ENCODE measurements around the gene TJP1. TPM values are rescaled to one million over a fixed set of nuclear protein-coding genes. Genes with fewer than 3 reads are reported as not detected.

The TJP1 gene
- total RNA-seq, 1 donor from 2014 or later: 159 TPM

- Mint-ChIP-seq H3K9me3 (peaks cover 26% of the 10 kb centered on the region), H3K27ac (no peak overlapping the region), H3K36me3 (peaks cover 19% of the 10 kb centered on the region), H3K4me1 (peaks cover 17% of the 10 kb centered on the region), H3K27me3 (ENCODE audit: low read depth) (no peaks in the 10 kb centered on the region), H3K4me3 (no peak overlapping the region)
- DNase-seq (ENCODE audit: low spot score in 2 of 2, unreplicated experiment in 2 of 2): no peak
- TF ChIP-seq, protein P1, sequence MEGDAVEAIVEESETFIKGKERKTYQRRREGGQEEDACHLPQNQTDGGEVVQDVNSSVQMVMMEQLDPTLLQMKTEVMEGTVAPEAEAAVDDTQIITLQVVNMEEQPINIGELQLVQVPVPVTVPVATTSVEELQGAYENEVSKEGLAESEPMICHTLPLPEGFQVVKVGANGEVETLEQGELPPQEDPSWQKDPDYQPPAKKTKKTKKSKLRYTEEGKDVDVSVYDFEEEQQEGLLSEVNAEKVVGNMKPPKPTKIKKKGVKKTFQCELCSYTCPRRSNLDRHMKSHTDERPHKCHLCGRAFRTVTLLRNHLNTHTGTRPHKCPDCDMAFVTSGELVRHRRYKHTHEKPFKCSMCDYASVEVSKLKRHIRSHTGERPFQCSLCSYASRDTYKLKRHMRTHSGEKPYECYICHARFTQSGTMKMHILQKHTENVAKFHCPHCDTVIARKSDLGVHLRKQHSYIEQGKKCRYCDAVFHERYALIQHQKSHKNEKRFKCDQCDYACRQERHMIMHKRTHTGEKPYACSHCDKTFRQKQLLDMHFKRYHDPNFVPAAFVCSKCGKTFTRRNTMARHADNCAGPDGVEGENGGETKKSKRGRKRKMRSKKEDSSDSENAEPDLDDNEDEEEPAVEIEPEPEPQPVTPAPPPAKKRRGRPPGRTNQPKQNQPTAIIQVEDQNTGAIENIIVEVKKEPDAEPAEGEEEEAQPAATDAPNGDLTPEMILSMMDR (IDR thresholded peaks at IDR 0.05; ENCODE audit: unreplicated experiment): no peak
Observed at GRCh38 chr15:29690765-29691475, 131.3 kb downstream of the TJP1 start.

DNA sequence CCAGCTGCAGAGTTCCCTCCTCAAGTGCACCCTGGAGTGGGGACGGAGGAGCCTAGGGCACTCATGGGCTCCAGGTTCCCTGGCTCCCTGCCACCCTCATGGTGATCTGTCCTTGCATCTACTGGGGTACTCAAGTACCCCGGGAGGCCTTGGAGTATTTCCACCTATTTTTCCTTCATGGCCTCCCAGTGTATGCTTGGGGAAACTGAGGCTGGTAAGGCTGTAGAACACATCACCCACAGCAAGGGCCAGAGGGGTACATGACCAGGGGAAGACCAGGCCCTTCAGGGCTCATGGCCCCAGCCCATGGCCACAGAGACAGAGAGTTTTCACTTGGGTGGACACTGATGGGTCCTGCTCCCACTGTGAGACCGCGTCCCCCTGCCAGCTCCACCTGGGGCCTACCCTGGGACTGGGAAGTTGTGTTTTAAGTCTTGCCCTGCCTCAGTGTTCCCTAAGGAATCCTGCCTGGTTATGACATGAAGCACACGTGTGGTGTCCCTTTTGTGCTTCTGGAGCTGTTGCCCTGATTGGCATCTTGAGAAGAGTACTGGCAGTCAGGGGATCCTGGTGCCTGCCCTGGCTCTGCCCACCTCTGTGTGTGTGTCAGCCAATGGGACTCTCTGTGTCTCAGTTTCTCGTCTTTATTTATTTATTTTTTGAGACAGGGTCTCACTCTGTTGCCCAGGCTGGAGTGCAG is 132.8 kb downstream of the TJP1 start:
- peaks cover 17% of the 10 kb centered on the region for H3K4me1 Mint-ChIP-seq
- peaks cover 14% of the 10 kb centered on the region for H3K9me3 Mint-ChIP-seq
- no peak overlapping the region for H3K4me3 Mint-ChIP-seq
- H3K36me3 Mint-ChIP-seq: peaks cover 9% of the 10 kb centered on the region
- TF ChIP-seq, protein P1 (IDR thresholded peaks at IDR 0.05; ENCODE audit: unreplicated experiment): no peak
- DNase-seq (ENCODE audit: low spot score in 2 of 2, unreplicated experiment in 2 of 2): no peak
- no peak overlapping the region for H3K27ac Mint-ChIP-seq
- no peaks in the 10 kb centered on the region for H3K27me3 Mint-ChIP-seq (ENCODE audit: low read depth)

DNA sequence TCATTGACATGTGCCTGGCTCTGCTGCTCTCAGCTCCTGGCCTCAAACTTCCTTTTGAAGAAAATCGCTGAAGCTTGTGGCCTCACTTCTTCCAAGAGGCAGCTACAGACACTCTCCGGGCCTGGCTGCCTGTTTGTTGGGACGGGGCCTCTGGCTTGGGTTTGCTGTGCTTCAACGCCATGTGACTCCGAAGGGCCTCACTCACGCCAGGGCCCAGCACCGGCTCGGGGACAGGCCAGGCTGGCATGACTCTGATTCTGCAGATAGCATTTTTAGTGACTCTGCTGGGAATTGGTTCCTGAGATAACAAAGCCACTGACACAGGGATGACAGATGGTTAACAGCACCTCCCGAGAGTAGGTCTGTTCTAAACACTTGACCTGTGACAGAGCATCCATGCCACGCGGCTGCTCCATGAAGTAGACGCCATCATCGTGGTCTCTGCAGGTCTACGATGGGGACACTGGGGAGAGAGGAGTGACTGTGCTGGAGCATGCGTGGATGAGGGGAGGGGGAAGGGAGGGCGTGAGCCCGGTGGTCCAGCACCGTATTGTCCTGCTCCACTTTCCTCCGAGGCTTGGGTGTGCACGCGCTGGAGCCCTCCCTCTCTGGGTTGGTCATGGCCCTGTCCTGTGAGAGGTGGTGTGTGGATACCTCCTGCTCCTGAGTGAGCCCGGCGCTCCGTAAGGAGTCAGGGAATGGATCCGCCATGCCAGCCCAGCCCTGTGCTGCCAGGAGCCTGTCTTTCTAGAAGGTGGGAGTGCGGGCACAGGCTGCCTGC is 133.6 kb downstream of the TJP1 start:
- TF ChIP-seq, protein P1 (IDR thresholded peaks at IDR 0.05; ENCODE audit: unreplicated experiment): no peak
- Mint-ChIP-seq H3K36me3 (peaks cover 4% of the 10 kb centered on the region), H3K27me3 (ENCODE audit: low read depth) (no peaks in the 10 kb centered on the region), H3K4me3 (no peak overlapping the region), H3K9me3 (peaks cover 7% of the 10 kb centered on the region), H3K4me1 (peaks cover 16% of the 10 kb centered on the region), H3K27ac (no peak overlapping the region)
- DNase-seq (ENCODE audit: low spot score in 2 of 2, unreplicated experiment in 2 of 2): peak in 1 of 2 experiments; percentile 28

- TF ChIP-seq, protein P1 (IDR thresholded peaks at IDR 0.05; ENCODE audit: unreplicated experiment): no peak
- no peaks in the 10 kb centered on the region for H3K27me3 Mint-ChIP-seq (ENCODE audit: low read depth)
- no peaks in the 10 kb centered on the region for H3K36me3 Mint-ChIP-seq
- DNase-seq (ENCODE audit: low spot score in 2 of 2, unreplicated experiment in 2 of 2): no peak
- H3K4me1 Mint-ChIP-seq: peaks cover 13% of the 10 kb centered on the region
- no peak overlapping the region for H3K27ac Mint-ChIP-seq
- peaks cover 4% of the 10 kb centered on the region for H3K9me3 Mint-ChIP-seq
- H3K4me3 Mint-ChIP-seq: no peak overlapping the region
Observed at GRCh38 chr15:29687939-29688505, 134.2 kb downstream of the TJP1 start.

GRCh38 chr15:29687204-29687815 is 135.0 kb downstream of the TJP1 start:
- H3K9me3 Mint-ChIP-seq: peaks cover 7% of the 10 kb centered on the region
- H3K27me3 Mint-ChIP-seq (ENCODE audit: low read depth): no peaks in the 10 kb centered on the region
- peaks cover 9% of the 10 kb centered on the region for H3K4me1 Mint-ChIP-seq
- DNase-seq (ENCODE audit: low spot score in 2 of 2, unreplicated experiment in 2 of 2): no peak
- H3K36me3 Mint-ChIP-seq: no peaks in the 10 kb centered on the region
- no peak overlapping the region for H3K4me3 Mint-ChIP-seq
- H3K27ac Mint-ChIP-seq: no peak overlapping the region
- TF ChIP-seq, protein P1 (IDR thresholded peaks at IDR 0.05; ENCODE audit: unreplicated experiment): no peak
